NCI-H187 (cell line): Measurements from ENCODE around the gene SLC35F1.
"Not testable (repeated sequence)": the region's sequence is repeated elsewhere in the genome, so short reads cannot be mapped to it uniquely, and the experiment has no call there.

Experiments used
- DNase-seq, 2 experiments: peaks; one replicate each; lab custom pipeline; 2025; lab: John Stamatoyannopoulos, UW

Gene SLC35F1

GRCh38 chr6:117992856-117993255 is 85.8 kb downstream of the SLC35F1 start:
- peak in 1 of 2 experiments; percentile 31 for DNase-seq

- DNase-seq, result no peak
Measured at GRCh38 chr6:118012944-118013343, 105.9 kb downstream of the SLC35F1 start.

GRCh38 chr6:118016532-118016931 is 109.5 kb downstream of the SLC35F1 start:
- no peak for DNase-seq

GRCh38 chr6:118017301-118017848 is 110.3 kb downstream of the SLC35F1 start:
- peak; percentile 7 to 13 for DNase-seq

GRCh38 chr6:118023771-118024170 is 116.7 kb downstream of the SLC35F1 start:
- no peak for DNase-seq

GRCh38 chr6:118029967-118030366 is 122.9 kb downstream of the SLC35F1 start:
- DNase-seq, result no peak

- DNase-seq, result not testable (repeated sequence)
Measured at GRCh38 chr6:118037479-118037878, 130.4 kb downstream of the SLC35F1 start.

GRCh38 chr6:118042855-118043254 is 135.8 kb downstream of the SLC35F1 start:
- DNase-seq, result no peak

- no peak for DNase-seq
Measured at GRCh38 chr6:118044275-118044674, 137.2 kb downstream of the SLC35F1 start.

- DNase-seq, result no peak
Measured at GRCh38 chr6:118054082-118054481, 147.0 kb downstream of the SLC35F1 start.

GRCh38 chr6:118061666-118062065 is 154.6 kb downstream of the SLC35F1 start:
- no peak for DNase-seq

GRCh38 chr6:118080547-118080946 is 173.5 kb downstream of the SLC35F1 start:
- no peak for DNase-seq

- no peak for DNase-seq
Measured at GRCh38 chr6:118083711-118084110, 176.6 kb downstream of the SLC35F1 start.

- DNase-seq, result no peak
Measured at GRCh38 chr6:118085665-118086064, 178.6 kb downstream of the SLC35F1 start.

- DNase-seq, result no peak
Measured at GRCh38 chr6:118086159-118086558, 179.1 kb downstream of the SLC35F1 start.

GRCh38 chr6:118092086-118092485 is 185.0 kb downstream of the SLC35F1 start:
- no peak for DNase-seq

GRCh38 chr6:118097576-118097975 is 190.5 kb downstream of the SLC35F1 start:
- no peak for DNase-seq

GRCh38 chr6:118100717-118101116 is 193.7 kb downstream of the SLC35F1 start:
- DNase-seq, result no peak

GRCh38 chr6:118101220-118101619 is 194.2 kb downstream of the SLC35F1 start:
- no peak for DNase-seq

GRCh38 chr6:118101831-118102345 is 194.8 kb downstream of the SLC35F1 start:
- DNase-seq, result no peak

- DNase-seq, result no peak
Measured at GRCh38 chr6:118102401-118102800, 195.3 kb downstream of the SLC35F1 start.

GRCh38 chr6:118103381-118104146 is 196.5 kb downstream of the SLC35F1 start:
- DNase-seq, result no peak

- DNase-seq, result no peak
Measured at GRCh38 chr6:118122161-118122725, 215.2 kb downstream of the SLC35F1 start.
